Lung (tissue), 12 donors: ENCODE data around the gene C2CD4B. TPM values are rescaled to one million over a fixed set of nuclear protein-coding genes. Genes with fewer than 3 reads are reported as not detected.

ENCODE experiments used
- ATAC-seq: fragments of 200-7000 bp; cut with Tn5 transposase; one replicate; pipeline ENCODE4 v1.9.1; 2020; ENCODE audit warnings: moderate number of reproducible peaks; ENCODE audit not compliant: insufficient read depth, low FRiP score
- DNase-seq, 3 donors: peaks; one replicate each; pipeline ENCODE4 v3.0.0-alpha.2; 2013 to 2017
- H3K27ac ChIP-seq, 2 donors: one replicate each; pipeline ENCODE4 v1.5.1; 2013; ENCODE audit warnings: mild to moderate bottlenecking in 2 of 2, moderate library complexity in 2 of 2, control low read depth in 1 of 2, inconsistent platforms in 1 of 2, low read depth in 1 of 2, low read length in 1 of 2
- H3K27me3 ChIP-seq, 3 donors: one replicate each; pipeline ENCODE4 v1.5.1; 2013; ENCODE audit warnings: low read length in 2 of 3; ENCODE audit not compliant: control insufficient read depth in 3 of 3, insufficient read depth in 3 of 3
- H3K36me3 ChIP-seq, 4 donors: one replicate each; pipeline ENCODE4 v1.5.1; 2013; ENCODE audit warnings: low read length in 4 of 4, mild to moderate bottlenecking in 1 of 4, moderate library complexity in 1 of 4; ENCODE audit not compliant: control insufficient read depth in 4 of 4, insufficient read depth in 4 of 4
- H3K4me1 ChIP-seq, 5 donors: one replicate each; pipeline ENCODE4 v1.5.1; 2013; ENCODE audit warnings: low read length in 5 of 5, mild to moderate bottlenecking in 2 of 5, moderate library complexity in 1 of 5; ENCODE audit not compliant: control insufficient read depth in 5 of 5, insufficient read depth in 5 of 5
- H3K4me3 ChIP-seq: one replicate; pipeline ENCODE4 v1.5.1; 2013; ENCODE audit warnings: mild to moderate bottlenecking, control low read depth, moderate library complexity
- H3K9ac ChIP-seq, 2 donors: one replicate each; pipeline ENCODE4 v1.5.1; 2013; ENCODE audit warnings: low read length in 2 of 2, control low read depth in 1 of 2; ENCODE audit not compliant: insufficient read depth in 1 of 2
- H3K9me3 ChIP-seq, 4 donors: one replicate each; pipeline ENCODE4 v1.5.1; 2013; ENCODE audit warnings: low read length in 3 of 4, mild to moderate bottlenecking in 1 of 4, moderate library complexity in 1 of 4; ENCODE audit not compliant: control insufficient read depth in 4 of 4, insufficient read depth in 3 of 4
- CTCF ChIP-seq: IDR thresholded peaks from 2 replicates; pipeline ENCODE4 v1.5.1; 2012; ENCODE audit warnings: mild to moderate bottlenecking; ENCODE audit errors: control extremely low read depth, extremely low read depth
- WGBS, 2 donors: extraction: QIAGEN DNeasy Blood & Tissue Kit; methylation state at CpG; one replicate each; pipeline ENCODE4 v1.1.7; 2013; 5-methylcytosine and 5-hydroxymethylcytosine counted together
- polyA plus RNA-seq, 2 donors: library from polyadenylated mRNA; stranded (reverse); fragments of 200-250 nt; gene quantifications; one replicate each; pipeline ENCODE4 v1.2.1, GENCODE V29; 2013
- total RNA-seq, 2 donors: library from RNA; depleted of rRNA in 1 of 2; stranded (reverse); fragments of >200 nt in 1 of 2; gene quantifications; one replicate each; pipeline ENCODE4 v1.2.1, GENCODE V29; 2014 to 2021
- donor health status: control.
- donor health status: control.
- donor health status: Bipolar disorder and iron deficiency.
- donor health status: healthy.
- donor health status: DM: yes; HTN: yes; CAD: no.

The C2CD4B gene
- total and polyA plus RNA-seq, 4 donors, result 3.4 to 12.6 (median 7.6) TPM

- no peak for ATAC-seq
- no peak for TF ChIP-seq CTCF
- Histone ChIP-seq H3K27ac (no peak overlapping the region), H3K9ac (no peak overlapping the region), H3K36me3 (no peaks in the 10 kb centered on the region), H3K27me3 (no peaks in the 10 kb centered on the region), H3K9me3 (no peaks in the 10 kb centered on the region), H3K4me1 (no peaks in the 10 kb centered on the region), H3K4me3 (no peak overlapping the region)
- no peak for DNase-seq
- WGBS, 2 donors, result 85 to 100% methylated on average over 1 of the region's 1 CpG
These were observed 23.9 kb downstream of the C2CD4B start for GRCh38 chr15:62141200-62141599.

- ATAC-seq (no peak), DNase-seq (no peak)
- 81 to 87% methylated on average over 5 of the region's 5 CpGs for WGBS, 2 donors
- TF ChIP-seq CTCF, result no peak
- Histone ChIP-seq H3K27ac (no peak overlapping the region), H3K4me1 (peaks cover 0 to 6% (median 0%) of the 10 kb centered on the region in 5 donors), H3K4me3 (no peak overlapping the region), H3K36me3 (no peaks in the 10 kb centered on the region), H3K9ac (no peak overlapping the region), H3K9me3 (no peaks in the 10 kb centered on the region), H3K27me3 (no peaks in the 10 kb centered on the region)
These were observed 27.0 kb downstream of the C2CD4B start for GRCh38 chr15:62138124-62138523.

GRCh38 chr15:62136911-62137865 lies 27.9 kb downstream of the C2CD4B start:
- Histone ChIP-seq H3K4me1 (peaks cover 0 to 6% (median 0%) of the 10 kb centered on the region in 5 donors), H3K27me3 (no peaks in the 10 kb centered on the region), H3K9me3 (no peaks in the 10 kb centered on the region), H3K36me3 (no peaks in the 10 kb centered on the region), H3K27ac (no peak overlapping the region), H3K4me3 (no peak overlapping the region), H3K9ac (no peak overlapping the region)
- no peak for TF ChIP-seq CTCF
- ATAC-seq (no peak), DNase-seq (no peak)
- WGBS, 2 donors, result 91 to 96% methylated on average over 3 of the region's 3 CpGs
